Activated CD4-positive, alpha-beta memory T cell treated with anti-CD3 and anti-CD28 coated beads for 36 hours (primary cell): ENCODE measurements around the gene DDX25. TPM values are rescaled to one million over a fixed set of nuclear protein-coding genes. Genes with fewer than 3 reads are reported as not detected.
A peak's percentile ranks its signal among the peaks of the same experiment; 100 is the strongest.
"Not testable (repeated sequence)": the region's sequence is repeated elsewhere in the genome, so short reads cannot be mapped to it uniquely, and the experiment has no call there.

Experiments used
- CTCF ChIA-PET: fragments of 350-600 bp; sonication (Branson Sonifier 250); formaldehyde crosslinking; loops from one replicate; lab custom pipeline; 2021; ENCODE audit warnings: antibody characterized with exemption, inconsistent platforms; lab: Charles Lee
- POLR2A ChIA-PET: fragments of 350-600 bp; sonication (Branson Sonifier 250); formaldehyde crosslinking; loops from one replicate; lab custom pipeline; 2021; ENCODE audit warnings: antibody characterized with exemption; lab: Charles Lee
- DNase-seq: peaks from one replicate; pipeline ENCODE4 v3.0.0-alpha.2; 2020
- H3K27ac Mint-ChIP-seq: one replicate; pipeline ENCODE4 v1.8.0; 2021; ENCODE audit warnings: mixed read lengths
- H3K27me3 Mint-ChIP-seq: one replicate; pipeline ENCODE4 v1.8.0; 2021; ENCODE audit warnings: mixed read lengths
- H3K36me3 Mint-ChIP-seq: one replicate; pipeline ENCODE4 v1.8.0; 2021; ENCODE audit warnings: mixed read lengths
- H3K4me1 Mint-ChIP-seq: one replicate; pipeline ENCODE4 v1.8.0; 2021; ENCODE audit warnings: low read depth, mixed read lengths
- H3K4me3 Mint-ChIP-seq: one replicate; pipeline ENCODE4 v1.8.0; 2021; ENCODE audit warnings: mild to moderate bottlenecking, mixed read lengths
- H3K9me3 Mint-ChIP-seq: one replicate; pipeline ENCODE4 v1.8.0; 2021; ENCODE audit warnings: mixed read lengths
- intact Hi-C: fragments of 100-400 bp; cut with micrococcal nuclease; formaldehyde crosslinking; loops from one replicate; pipeline ENCODE4 v1.15.1; 2023
- total RNA-seq, 2 experiments: library from RNA; stranded (reverse); gene quantifications; one replicate each; pipeline ENCODE4 v1.2.3, GENCODE V29; 2021

Gene DDX25
- total RNA-seq, 2 experiments from 2014 or later = not detected

GRCh38 chr11:125910226-125910849 is 6.0 kb downstream of the DDX25 start:
- no peak for DNase-seq
- Mint-ChIP-seq H3K4me3 (no peak overlapping the region), H3K4me1 (no peaks in the 10 kb centered on the region), H3K9me3 (no peaks in the 10 kb centered on the region), H3K36me3 (no peaks in the 10 kb centered on the region), H3K27ac (no peak overlapping the region), H3K27me3 (peaks cover 28% of the 10 kb centered on the region)
- intact Hi-C loops = no loop called here
- POLR2A ChIA-PET = no interaction called here
- CTCF ChIA-PET = interaction anchor here (0.9 kb wide), 1 partner anchor 13 kb away, joined by 4 read pairs; no protein-coding TSS in a partner anchor

GRCh38 chr11:125914601-125915000 is 10.3 kb downstream of the DDX25 start:
- H3K4me3 Mint-ChIP-seq, H3K27ac Mint-ChIP-seq, POLR2A ChIA-PET, H3K36me3 Mint-ChIP-seq, DNase-seq, H3K9me3 Mint-ChIP-seq, H3K4me1 Mint-ChIP-seq, CTCF ChIA-PET, intact Hi-C loops: not testable (repeated sequence)
- H3K27me3 Mint-ChIP-seq = peaks cover 40% of the 10 kb centered on the region

- POLR2A ChIA-PET = no interaction called here
- Mint-ChIP-seq H3K36me3 (no peaks in the 10 kb centered on the region), H3K4me3 (no peak overlapping the region), H3K4me1 (no peaks in the 10 kb centered on the region), H3K9me3 (no peaks in the 10 kb centered on the region), H3K27me3 (peaks cover 34% of the 10 kb centered on the region), H3K27ac (no peak overlapping the region)
- no peak for DNase-seq
- intact Hi-C loops = no loop called here
- CTCF ChIA-PET = interaction anchor here (2.0 kb wide), 1 partner anchor 8 kb away, joined by 4 read pairs; no protein-coding TSS in a partner anchor
Observed at GRCh38 chr11:125916683-125917347, 12.5 kb downstream of the DDX25 start.

- Mint-ChIP-seq H3K27ac (no peak overlapping the region), H3K9me3 (no peaks in the 10 kb centered on the region), H3K4me1 (no peaks in the 10 kb centered on the region), H3K4me3 (no peak overlapping the region), H3K27me3 (peaks cover 31% of the 10 kb centered on the region), H3K36me3 (no peaks in the 10 kb centered on the region)
- intact Hi-C loops = no loop called here
- no peak for DNase-seq
- POLR2A ChIA-PET = no interaction called here
- CTCF ChIA-PET = interaction anchor here (1.0 kb wide), 1 partner anchor 276 kb away, joined by 4 read pairs; no protein-coding TSS in a partner anchor
Observed at GRCh38 chr11:125918140-125918840, 14.0 kb downstream of the DDX25 start.

GRCh38 chr11:125921042-125921441 is 16.7 kb downstream of the DDX25 start:
- Mint-ChIP-seq H3K9me3 (no peaks in the 10 kb centered on the region), H3K4me1 (no peaks in the 10 kb centered on the region), H3K36me3 (no peaks in the 10 kb centered on the region), H3K4me3 (no peak overlapping the region), H3K27me3 (peaks cover 25% of the 10 kb centered on the region), H3K27ac (no peak overlapping the region)
- ChIA-PET CTCF (interaction anchor here (0.6 to 1.5 kb wide), 4 partner anchors 97 to 559 kb away, joined by 3 to 10 read pairs (median 4); no protein-coding TSS in a partner anchor), POLR2A (no interaction called here)
- no peak for DNase-seq
- intact Hi-C loops = no loop called here

GRCh38 chr11:125922156-125922555 is 17.8 kb downstream of the DDX25 start:
- peaks cover 21% of the 10 kb centered on the region for H3K27me3 Mint-ChIP-seq

GRCh38 chr11:125923012-125923579 is 18.8 kb downstream of the DDX25 start:
- Mint-ChIP-seq H3K27me3 (peaks cover 18% of the 10 kb centered on the region), H3K27ac (no peak overlapping the region), H3K36me3 (no peaks in the 10 kb centered on the region), H3K4me1 (no peaks in the 10 kb centered on the region), H3K9me3 (no peaks in the 10 kb centered on the region), H3K4me3 (no peak overlapping the region)
- DNase-seq = peak; percentile 69
- ChIA-PET POLR2A (no interaction called here), CTCF (interaction anchor here (0.7 to 4.1 kb wide), 7 partner anchors 13 to 274 kb away, joined by 3 to 47 read pairs (median 4); partner anchors contain the start of gene PUS3)
- intact Hi-C loops = loop anchor here (1.0 to 2.0 kb wide), 3 partner anchors 271 to 558 kb away; partner anchors contain the start of genes FAM118B and RPUSD4

More at GRCh38 chr11:125922156-125922555, 17.8 kb downstream of the DDX25 start:
- Mint-ChIP-seq H3K27ac (no peak overlapping the region), H3K36me3 (no peaks in the 10 kb centered on the region), H3K9me3 (no peaks in the 10 kb centered on the region), H3K4me3 (no peak overlapping the region), H3K4me1 (no peaks in the 10 kb centered on the region)
- POLR2A ChIA-PET = no interaction called here
- intact Hi-C loops = loop anchor here (2.0 kb wide), 1 partner anchor 559 kb away; no protein-coding TSS in a partner anchor
- DNase-seq = no peak
- CTCF ChIA-PET = interaction anchor here (0.8 to 1.5 kb wide), 2 partner anchors 272 to 275 kb away, joined by 3 to 10 read pairs; no protein-coding TSS in a partner anchor

- no peaks in the 10 kb centered on the region for H3K36me3 Mint-ChIP-seq
- peaks cover 14% of the 10 kb centered on the region for H3K27me3 Mint-ChIP-seq
- ChIA-PET CTCF (interaction anchor here (0.7 to 4.1 kb wide), 7 partner anchors 14 to 274 kb away, joined by 3 to 47 read pairs (median 4); partner anchors contain the start of gene PUS3), POLR2A (no interaction called here)
- no peak overlapping the region for H3K4me3 Mint-ChIP-seq
- no peak for DNase-seq
- H3K4me1 Mint-ChIP-seq = no peaks in the 10 kb centered on the region
- no peaks in the 10 kb centered on the region for H3K9me3 Mint-ChIP-seq
- intact Hi-C loops = loop anchor here (1.0 to 2.0 kb wide), 3 partner anchors 271 to 557 kb away; partner anchors contain the start of genes FAM118B and RPUSD4
- H3K27ac Mint-ChIP-seq = no peak overlapping the region
Observed at GRCh38 chr11:125923633-125924032, 19.3 kb downstream of the DDX25 start.

- CTCF ChIA-PET = interaction anchor here (0.8 to 4.1 kb wide), 8 partner anchors 8 to 556 kb away, joined by 3 to 47 read pairs (median 4); no protein-coding TSS in a partner anchor
- H3K27me3 Mint-ChIP-seq = peaks cover 9% of the 10 kb centered on the region
Observed at GRCh38 chr11:125924384-125925007, 20.2 kb downstream of the DDX25 start.

GRCh38 chr11:125925247-125925740 is 21.0 kb downstream of the DDX25 start:
- intact Hi-C loops = no loop called here
- CTCF ChIA-PET = interaction anchor here (1.0 to 4.1 kb wide), 5 partner anchors 9 to 556 kb away, joined by 4 to 47 read pairs (median 4); no protein-coding TSS in a partner anchor
- POLR2A ChIA-PET = interaction anchor here (0.7 kb wide), 1 partner anchor 184 kb away, joined by 3 read pairs; no protein-coding TSS in a partner anchor
- Mint-ChIP-seq H3K4me3 (no peak overlapping the region), H3K27me3 (peaks cover 11% of the 10 kb centered on the region), H3K9me3 (no peaks in the 10 kb centered on the region), H3K36me3 (no peaks in the 10 kb centered on the region), H3K4me1 (no peaks in the 10 kb centered on the region), H3K27ac (no peak overlapping the region)
- no peak for DNase-seq

More at GRCh38 chr11:125924384-125925007, 20.2 kb downstream of the DDX25 start:
- Mint-ChIP-seq H3K9me3 (no peaks in the 10 kb centered on the region), H3K4me3 (no peak overlapping the region), H3K27ac (no peak overlapping the region), H3K36me3 (no peaks in the 10 kb centered on the region), H3K4me1 (no peaks in the 10 kb centered on the region)
- intact Hi-C loops = no loop called here
- DNase-seq = no peak
- POLR2A ChIA-PET = no interaction called here

- H3K4me1 Mint-ChIP-seq = no peaks in the 10 kb centered on the region
- POLR2A ChIA-PET = interaction anchor here (0.7 kb wide), 1 partner anchor 183 kb away, joined by 3 read pairs; no protein-coding TSS in a partner anchor
- CTCF ChIA-PET = interaction anchor here (1.0 to 4.1 kb wide), 5 partner anchors 9 to 555 kb away, joined by 4 to 47 read pairs (median 4); no protein-coding TSS in a partner anchor
- DNase-seq = no peak
- intact Hi-C loops = no loop called here
- H3K9me3 Mint-ChIP-seq = no peaks in the 10 kb centered on the region
- peaks cover 8% of the 10 kb centered on the region for H3K27me3 Mint-ChIP-seq
- no peak overlapping the region for H3K27ac Mint-ChIP-seq
- H3K4me3 Mint-ChIP-seq = no peak overlapping the region
- no peaks in the 10 kb centered on the region for H3K36me3 Mint-ChIP-seq
Observed at GRCh38 chr11:125925804-125926203, 21.5 kb downstream of the DDX25 start.
